K562 (cell line): ENCODE results near the gene MFSD11. TPM values are rescaled to one million over a fixed set of nuclear protein-coding genes. Genes with fewer than 3 reads are reported as not detected.
A peak's percentile ranks its signal among the peaks of the same experiment; 100 is the strongest.

ENCODE experiments used
- ADNP ChIP-seq: fragments of 200-800 bp; sonication (Bioruptor generic); IDR thresholded peaks from 2 replicates; pipeline ENCODE4 v1.6.1; 2016; ENCODE audit warnings: missing genetic modification characterization, missing compliant biosample characterization
- BCOR ChIP-seq: fragments of 450-650 bp; IDR thresholded peaks from 2 replicates; pipeline ENCODE4 v1.6.1; 2016
- BRF1 ChIP-seq: IDR thresholded peaks from 3 replicates; pipeline ENCODE4 v1.6.1; 2011; ENCODE audit warnings: borderline replicate concordance, mild to moderate bottlenecking; ENCODE audit not compliant: insufficient read length; ENCODE audit errors: extremely low read depth
- FOS ChIP-seq: IDR thresholded peaks from 3 replicates; pipeline ENCODE4 v1.6.1; 2011; ENCODE audit not compliant: insufficient read length; ENCODE audit errors: extremely low read depth
- FOXJ3 ChIP-seq: sonication (generic); formaldehyde crosslinking; IDR thresholded peaks from 2 replicates; pipeline ENCODE4 v1.4.0; 2020; ENCODE audit warnings: mild to moderate bottlenecking, missing genetic modification reagents
- MBD2 ChIP-seq: sonication (generic); IDR thresholded peaks from 2 replicates; pipeline ENCODE4 v1.6.1; 2016; ENCODE audit warnings: low read depth, borderline replicate concordance
- PCBP2 ChIP-seq: fragments of 200-400 bp; formaldehyde crosslinking; IDR thresholded peaks from 2 replicates; pipeline ENCODE4 v1.6.1; 2018; ENCODE audit warnings: low read length, low read depth, mild to moderate bottlenecking, moderate library complexity; ENCODE audit not compliant: poor library complexity, severe bottlenecking
- RBM25 ChIP-seq: fragments of 200-400 bp; formaldehyde crosslinking; IDR thresholded peaks from 2 replicates; pipeline ENCODE4 v1.6.1; 2018; ENCODE audit warnings: low read length, low read depth, moderate library complexity; ENCODE audit not compliant: severe bottlenecking
- RFX5 ChIP-seq: IDR thresholded peaks from 2 replicates; pipeline ENCODE4 v1.6.1; 2011; ENCODE audit warnings: low read depth, mild to moderate bottlenecking, improper control_type of control experiment, low read length
- RNF219 ChIP-seq: fragments of 250-450 bp; sonication (Bioruptor Pico); IDR thresholded peaks from 2 replicates; pipeline ENCODE4 v1.5.0; 2022; ENCODE audit warnings: mild to moderate bottlenecking
- SNIP1 ChIP-seq: fragments of 450-650 bp; IDR thresholded peaks from 2 replicates; pipeline ENCODE4 v1.7.1; 2017; ENCODE audit warnings: low read depth, mild to moderate bottlenecking
- ZBED1 ChIP-seq: IDR thresholded peaks from 2 replicates; pipeline ENCODE4 v1.6.1; 2014
- ZBTB2 ChIP-seq: fragments of 450-650 bp; IDR thresholded peaks from 2 replicates; pipeline ENCODE4 v1.6.1; 2016; ENCODE audit warnings: antibody characterized with exemption
- ZNF143 ChIP-seq: sonication (generic); formaldehyde crosslinking; IDR thresholded peaks from 2 replicates; pipeline ENCODE4 v1.9.0; 2022; ENCODE audit warnings: mild to moderate bottlenecking, missing genetic modification reagents
- ZNF347 ChIP-seq: fragments of 450-650 bp; formaldehyde crosslinking; IDR thresholded peaks from 2 replicates; pipeline ENCODE4 v1.4.0; 2020; ENCODE audit warnings: low read depth, mild to moderate bottlenecking, moderate library complexity
- ZNF408 ChIP-seq: fragments of 250-450 bp; sonication (Bioruptor Pico); IDR thresholded peaks from 2 replicates; pipeline ENCODE4 v1.4.0; 2020; ENCODE audit warnings: low read depth, mild to moderate bottlenecking, moderate library complexity
- polyA plus RNA-seq, 8 experiments: library from polyadenylated mRNA; depleted of rRNA in 4 of 8; stranded (reverse) in 5 of 8; unstranded in 3 of 8; fragments of >200 nt; fragmentation: Nextera tagmentation in 2 of 8; fragmentation: Illumina TruSeq in 1 of 8; extraction: Ambion mirVana in 2 of 8; extraction: Trizol in 1 of 8; gene quantifications; 2 replicates each; pipeline versions ENCODE4 v1.2.1 to v1.2.3, GENCODE V29; 2011 to 2014; ENCODE audit warnings: inconsistent platforms in 1 of 8, missing spikeins in 1 of 8
- total RNA-seq, 7 experiments: library from RNA; depleted of rRNA in 6 of 7; stranded (reverse); fragments of >200 nt in 6 of 7; fragmentation: Illumina TruSeq in 2 of 7; extraction: Trizol in 2 of 7; gene quantifications; 2 replicates each; pipeline versions ENCODE4 v1.2.1 to v1.2.3, GENCODE V29; 2011 to 2021; ENCODE audit warnings: low replicate concordance in 1 of 7
- TF ChIP-seq, protein P1 (sequence below): fragments of 450-650 bp; formaldehyde crosslinking; IDR thresholded peaks from 2 replicates; pipeline ENCODE4 v1.4.0; 2022; ENCODE audit warnings: missing genetic modification characterization

The MFSD11 gene
- total and polyA plus RNA-seq, 9 of the 15 experiments (the other 6 are each of a cell fraction or from before 2014, with no cell fraction given) = 14.4 to 24.5 (median 19.9) TPM

DNA sequence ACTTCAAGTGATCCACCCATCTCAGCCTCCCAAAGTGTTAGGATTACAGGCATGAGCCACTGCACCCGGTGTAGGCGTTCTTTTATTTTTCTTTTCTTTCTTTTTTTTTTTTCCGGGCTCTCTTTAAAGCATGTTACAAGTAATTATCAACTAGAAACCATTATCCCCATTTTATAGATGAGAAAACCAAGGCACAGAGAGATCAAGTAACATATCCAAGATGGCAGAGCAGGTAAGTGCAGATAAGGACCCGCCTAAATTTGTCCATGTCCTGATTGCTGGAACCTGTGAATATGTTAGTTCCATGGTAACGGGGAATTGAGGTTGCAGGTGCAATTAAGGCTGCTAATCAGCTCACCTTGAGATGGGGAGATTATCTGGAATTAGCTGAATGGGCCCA is 54.4 kb downstream of the MFSD11 start (continued):
- TF ChIP-seq RNF219 (CRISPR knock-in tag) (no peak), ZNF408 (CRISPR knock-in tag) (no peak), FOS (no peak), RFX5 (no peak), ZBTB2 (no peak), SNIP1 (no peak), ZBED1 (no peak), FOXJ3 (CRISPR knock-in tag) (no peak), ADNP (tag) (0 out of 2 replicates have a peak, but pooled peaks have one; percentile 23), MBD2 (no peak), BRF1 (no peak), BCOR (peak; percentile 79; the same call in 1 of the 2 replicates), ZNF347 (no peak), ZNF143 (no peak), RBM25 (peak; percentile 86), PCBP2 (no peak)
- TF ChIP-seq, protein P1, sequence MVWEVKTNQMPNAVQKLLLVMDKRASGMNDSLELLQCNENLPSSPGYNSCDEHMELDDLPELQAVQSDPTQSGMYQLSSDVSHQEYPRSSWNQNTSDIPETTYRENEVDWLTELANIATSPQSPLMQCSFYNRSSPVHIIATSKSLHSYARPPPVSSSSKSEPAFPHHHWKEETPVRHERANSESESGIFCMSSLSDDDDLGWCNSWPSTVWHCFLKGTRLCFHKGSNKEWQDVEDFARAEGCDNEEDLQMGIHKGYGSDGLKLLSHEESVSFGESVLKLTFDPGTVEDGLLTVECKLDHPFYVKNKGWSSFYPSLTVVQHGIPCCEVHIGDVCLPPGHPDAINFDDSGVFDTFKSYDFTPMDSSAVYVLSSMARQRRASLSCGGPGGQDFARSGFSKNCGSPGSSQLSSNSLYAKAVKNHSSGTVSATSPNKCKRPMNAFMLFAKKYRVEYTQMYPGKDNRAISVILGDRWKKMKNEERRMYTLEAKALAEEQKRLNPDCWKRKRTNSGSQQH = no peak
- TF ChIP-seq, all 486 proteins: peak for 3
